Omental fat pad (tissue), 4 donors: ENCODE measurements around the gene DNM2. TPM values are rescaled to one million over a fixed set of nuclear protein-coding genes. Genes with fewer than 3 reads are reported as not detected.
A peak's percentile ranks its signal among the peaks of the same experiment; 100 is the strongest.

Experiments used
- ATAC-seq: fragments of 150-250 bp; one replicate; pipeline ENCODE4 v1.9.1; 2016; ENCODE audit warnings: mild to moderate bottlenecking, moderate library complexity; ENCODE audit not compliant: low FRiP score
- DNase-seq: peaks from one replicate; pipeline ENCODE4 v3.0.0-alpha.2; 2019; ENCODE audit warnings: low spot score
- total RNA-seq, 4 donors: library from RNA; depleted of rRNA; stranded (reverse); fragments of >200 nt; gene quantifications; one replicate each; pipeline ENCODE4 v1.1.0, GENCODE V29; 2016
- TF ChIP-seq, protein P1 (sequence below), 3 donors: fragments of 450-650 bp; IDR thresholded peaks; one replicate each; pipeline ENCODE4 v1.5.1; 2016 to 2017; ENCODE audit warnings: antibody characterized with exemption in 3 of 3, mild to moderate bottlenecking in 3 of 3, moderate library complexity in 2 of 3

The DNM2 gene
- total RNA-seq, 4 donors from 2014 or later = 76.5 to 135 (median 99.9) TPM

GRCh38 chr19:10815007-10815536, 97.2 kb downstream of the DNM2 start:
- TF ChIP-seq, protein P1, sequence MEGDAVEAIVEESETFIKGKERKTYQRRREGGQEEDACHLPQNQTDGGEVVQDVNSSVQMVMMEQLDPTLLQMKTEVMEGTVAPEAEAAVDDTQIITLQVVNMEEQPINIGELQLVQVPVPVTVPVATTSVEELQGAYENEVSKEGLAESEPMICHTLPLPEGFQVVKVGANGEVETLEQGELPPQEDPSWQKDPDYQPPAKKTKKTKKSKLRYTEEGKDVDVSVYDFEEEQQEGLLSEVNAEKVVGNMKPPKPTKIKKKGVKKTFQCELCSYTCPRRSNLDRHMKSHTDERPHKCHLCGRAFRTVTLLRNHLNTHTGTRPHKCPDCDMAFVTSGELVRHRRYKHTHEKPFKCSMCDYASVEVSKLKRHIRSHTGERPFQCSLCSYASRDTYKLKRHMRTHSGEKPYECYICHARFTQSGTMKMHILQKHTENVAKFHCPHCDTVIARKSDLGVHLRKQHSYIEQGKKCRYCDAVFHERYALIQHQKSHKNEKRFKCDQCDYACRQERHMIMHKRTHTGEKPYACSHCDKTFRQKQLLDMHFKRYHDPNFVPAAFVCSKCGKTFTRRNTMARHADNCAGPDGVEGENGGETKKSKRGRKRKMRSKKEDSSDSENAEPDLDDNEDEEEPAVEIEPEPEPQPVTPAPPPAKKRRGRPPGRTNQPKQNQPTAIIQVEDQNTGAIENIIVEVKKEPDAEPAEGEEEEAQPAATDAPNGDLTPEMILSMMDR (IDR thresholded peaks at IDR 0.05) = no peak
- DNase-seq (no peak), ATAC-seq (no peak)

GRCh38 chr19:10815969-10816644, 98.2 kb downstream of the DNM2 start:
- no peak for DNase-seq
- TF ChIP-seq, protein P1 (IDR thresholded peaks at IDR 0.05) = no peak
- ATAC-seq = no peak

GRCh38 chr19:10816691-10817090, 98.8 kb downstream of the DNM2 start:
- DNase-seq (no peak), ATAC-seq (no peak)
- TF ChIP-seq, protein P1 (IDR thresholded peaks at IDR 0.05) = no peak

DNA sequence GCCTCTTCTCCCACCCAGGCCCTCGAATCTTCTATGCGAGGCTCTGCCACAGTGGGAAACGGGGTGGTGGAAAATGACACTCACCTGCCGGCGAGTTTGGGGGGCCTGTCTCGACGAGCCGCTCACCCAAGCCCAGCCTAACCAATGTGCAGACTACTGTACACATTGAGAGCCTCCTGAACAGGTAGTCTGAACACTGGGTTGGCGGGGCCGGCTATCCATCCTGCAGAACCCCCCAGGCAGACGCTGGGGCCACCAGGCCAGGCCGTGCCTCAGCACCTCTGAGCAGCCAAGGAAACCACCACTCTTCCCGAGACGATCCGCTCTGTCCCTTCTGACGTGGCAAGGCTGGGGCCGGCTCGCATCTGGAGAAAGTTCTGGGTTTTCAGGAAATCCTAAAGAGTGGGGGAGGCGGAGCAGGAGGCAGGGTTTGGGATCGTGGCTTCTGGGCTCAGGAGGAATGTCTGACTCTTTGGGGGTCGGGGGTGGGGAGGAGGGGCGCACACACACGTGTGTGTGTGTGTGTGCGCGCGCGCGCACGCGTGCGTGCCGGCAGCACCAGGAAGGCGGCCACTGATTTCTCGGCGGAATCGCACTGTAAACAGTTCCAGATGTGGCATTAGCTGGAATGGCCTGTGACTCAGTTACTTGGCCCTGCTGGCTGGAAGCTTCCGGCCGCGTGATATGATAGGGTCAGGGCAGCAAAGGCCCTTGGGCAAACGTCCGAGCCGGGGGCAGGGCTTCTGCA, 99.6 kb downstream of the DNM2 start:
- TF ChIP-seq, protein P1 (IDR thresholded peaks at IDR 0.05) = no peak
- DNase-seq (no peak), ATAC-seq (peak; percentile 34)

DNA sequence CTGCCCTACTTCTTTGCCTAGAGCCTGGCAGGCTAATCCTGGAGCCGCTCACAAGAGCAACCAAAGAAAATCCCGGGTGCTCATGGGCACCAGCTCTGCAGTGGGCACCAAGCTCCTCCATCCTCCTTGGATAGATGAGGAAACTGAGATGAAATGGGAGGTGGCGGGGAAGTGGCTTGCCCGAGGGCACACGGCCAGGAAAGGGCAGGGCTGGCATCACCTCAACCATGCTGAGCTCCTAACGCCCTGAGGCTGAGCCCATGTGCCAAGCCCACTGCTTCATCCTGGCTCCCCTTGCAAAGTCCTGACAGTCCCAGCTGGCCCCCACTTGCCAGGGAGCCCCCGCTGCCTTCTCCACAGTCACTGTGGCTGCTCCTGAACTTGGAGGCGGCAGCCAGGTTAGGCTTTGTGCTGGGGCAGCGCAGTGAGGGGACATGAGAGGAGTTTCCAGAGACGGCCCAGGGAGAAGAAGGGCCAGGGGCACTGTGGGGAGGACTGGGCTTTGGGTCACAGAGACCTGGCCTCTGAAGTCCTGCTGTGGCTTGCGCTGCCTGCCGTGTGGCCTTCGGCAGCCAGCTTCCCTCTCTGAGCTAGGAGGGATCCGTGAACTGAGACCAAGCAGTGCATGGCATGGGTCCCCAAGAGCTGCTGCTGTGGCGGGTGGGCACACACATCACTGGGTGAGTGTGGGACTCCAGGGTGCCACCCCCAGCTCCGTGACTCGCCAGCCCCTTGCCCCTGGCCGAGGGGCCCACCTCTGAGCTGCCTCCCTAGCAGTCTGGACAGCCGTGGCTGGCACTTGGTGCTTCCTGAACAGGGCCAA, 100.6 kb downstream of the DNM2 start:
- DNase-seq (no peak), ATAC-seq (no peak)
- TF ChIP-seq, protein P1 (IDR thresholded peaks at IDR 0.05) = no peak

DNA sequence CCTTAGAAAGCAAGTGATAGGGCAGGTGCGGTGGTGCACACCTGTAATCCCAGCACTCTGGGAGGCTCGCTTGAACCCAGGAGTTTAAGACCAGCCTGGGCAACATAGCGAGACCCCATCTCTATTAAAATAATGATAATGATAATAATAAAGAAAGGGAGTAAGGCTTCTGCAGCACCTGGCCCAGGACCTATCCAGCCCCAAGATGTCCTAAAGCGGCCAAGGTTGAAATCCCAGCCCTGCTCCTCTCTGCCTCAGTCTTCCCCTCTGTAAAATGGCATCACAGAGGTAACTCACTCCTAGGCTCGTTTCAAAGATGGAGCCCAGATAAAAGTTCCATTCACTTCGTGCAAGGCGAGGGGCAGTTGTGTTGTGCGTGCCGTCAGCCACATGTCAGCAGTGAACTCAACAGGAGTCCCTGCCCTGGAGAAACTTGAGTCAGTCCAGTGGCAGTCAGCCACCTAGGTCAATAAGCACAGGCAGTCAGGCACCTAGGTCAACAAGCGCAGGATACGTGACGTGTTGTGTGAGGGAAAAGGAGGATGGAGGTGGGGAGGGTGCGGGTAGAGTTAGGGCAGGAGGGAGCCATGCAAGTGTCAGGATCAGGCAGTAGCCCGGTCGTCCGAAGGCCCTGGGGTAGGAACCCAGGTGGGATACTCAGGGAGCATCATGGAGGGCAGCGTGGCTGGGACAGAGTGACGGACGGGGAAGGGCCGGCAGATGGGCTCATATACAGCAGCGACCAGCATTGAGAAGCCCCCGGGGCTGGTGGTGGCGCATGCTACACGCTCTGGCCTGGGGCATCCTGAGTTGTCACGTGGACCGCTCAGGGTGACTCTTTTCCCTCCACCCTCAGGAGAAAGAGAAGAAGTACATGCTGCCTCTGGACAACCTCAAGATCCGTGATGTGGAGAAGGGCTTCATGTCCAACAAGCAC, 101.5 kb downstream of the DNM2 start:
- TF ChIP-seq, protein P1 (IDR thresholded peaks at IDR 0.05) = no peak
- ATAC-seq = no peak
- no peak for DNase-seq
